HG03565 (cell line): ENCODE results near the gene TLDC2.

ENCODE experiments used
- ATAC-seq: cut with Tn5 transposase; IDR thresholded peaks from one replicate; pipeline ENCODE4 v1.9.1; 2021; ENCODE audit warnings: mild to moderate bottlenecking, moderate library complexity; ENCODE audit not compliant: unreplicated experiment

The TLDC2 gene

GRCh38 chr20:36849333-36850065 is 26.4 kb upstream of the TLDC2 start:
- ATAC-seq: no peak

- ATAC-seq: no peak
Measured at GRCh38 chr20:36850759-36851158, 25.2 kb upstream of the TLDC2 start.

GRCh38 chr20:36851490-36851889 is 24.4 kb upstream of the TLDC2 start:
- no peak for ATAC-seq

GRCh38 chr20:36852187-36852586 is 23.8 kb upstream of the TLDC2 start:
- ATAC-seq: no peak

GRCh38 chr20:36854348-36855240 is 21.3 kb upstream of the TLDC2 start:
- no peak for ATAC-seq

GRCh38 chr20:36855241-36855657 is 20.7 kb upstream of the TLDC2 start:
- no peak for ATAC-seq

- no peak for ATAC-seq
Measured at GRCh38 chr20:36856195-36856594, 19.7 kb upstream of the TLDC2 start.

- no peak for ATAC-seq
Measured at GRCh38 chr20:36856691-36857635, 19.0 kb upstream of the TLDC2 start.

- no peak for ATAC-seq
Measured at GRCh38 chr20:36859282-36859555, 16.7 kb upstream of the TLDC2 start.

- ATAC-seq: no peak
Measured at GRCh38 chr20:36859700-36860330, 16.1 kb upstream of the TLDC2 start.

- no peak for ATAC-seq
Measured at GRCh38 chr20:36860339-36860738, 15.6 kb upstream of the TLDC2 start.

- no peak for ATAC-seq
Measured at GRCh38 chr20:36860811-36861624, 14.9 kb upstream of the TLDC2 start.

GRCh38 chr20:36861625-36861874 is 14.4 kb upstream of the TLDC2 start:
- ATAC-seq: no peak

- no peak for ATAC-seq
Measured at GRCh38 chr20:36861875-36862801, 13.8 kb upstream of the TLDC2 start.

GRCh38 chr20:36862857-36863668 is 12.9 kb upstream of the TLDC2 start:
- peak; percentile 12 for ATAC-seq

GRCh38 chr20:36865076-36865860 is 10.7 kb upstream of the TLDC2 start:
- ATAC-seq: no peak

GRCh38 chr20:36865861-36866149 is 10.1 kb upstream of the TLDC2 start:
- ATAC-seq: no peak

- no peak for ATAC-seq
Measured at GRCh38 chr20:36866164-36866563, 9.8 kb upstream of the TLDC2 start.
